Measurements from ENCODE around the gene GUCY1B1.
A peak's percentile ranks its signal among the peaks of the same experiment; 100 is the strongest.

Gene GUCY1B1

GRCh38 chr4:155761047-155761446 lies 2.2 kb downstream of the GUCY1B1 start:
- no peak for DNase-seq (ENCODE audit: low read depth, low spot score)
- H3K27ac ChIP-seq = no peak overlapping the region

- no peak for DNase-seq (ENCODE audit: low read depth, low spot score)
- no peak overlapping the region for H3K27ac ChIP-seq
These were observed 3.1 kb downstream of the GUCY1B1 start for GRCh38 chr4:155761916-155762315.

DNA sequence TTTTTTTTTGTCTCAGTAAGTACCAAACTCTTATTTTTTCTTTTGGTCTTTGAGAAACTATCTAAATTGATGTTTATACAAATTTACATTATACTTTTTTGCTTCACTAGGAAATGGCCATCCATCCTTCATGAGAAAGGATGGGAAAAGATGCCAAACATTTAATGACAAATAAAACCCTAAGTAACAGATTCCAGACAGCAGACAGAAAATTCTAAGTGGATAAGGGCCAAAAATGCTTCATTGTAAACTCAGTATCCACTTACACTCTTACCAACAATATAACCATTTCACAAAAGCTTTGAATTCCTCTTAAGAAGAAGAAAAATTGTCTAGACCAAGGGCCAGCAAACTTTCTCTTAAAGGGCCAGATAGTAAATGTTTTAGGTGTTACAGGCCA lies 3.5 kb downstream of the GUCY1B1 start:
- DNase-seq (ENCODE audit: low read depth, low spot score) = no peak
- no peak overlapping the region for H3K27ac ChIP-seq

DNA sequence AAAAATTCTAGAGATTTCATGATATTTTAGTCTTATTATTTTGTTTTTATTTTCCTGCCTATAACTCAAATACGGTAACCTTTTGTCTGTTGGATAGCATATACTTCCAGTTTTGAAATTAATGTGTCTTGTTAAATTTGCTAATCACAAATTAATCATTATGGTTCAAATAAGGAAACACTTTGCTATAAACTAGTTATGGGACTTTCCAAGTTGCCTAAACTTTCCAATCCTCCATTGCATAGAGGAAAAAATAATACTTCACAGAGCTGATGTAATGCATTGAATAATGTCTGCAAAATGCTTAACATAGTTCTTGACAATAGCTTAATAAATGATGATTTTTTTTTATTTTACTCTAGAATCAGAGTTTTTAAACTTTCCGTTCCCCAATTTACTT lies 4.7 kb downstream of the GUCY1B1 start:
- H3K27ac ChIP-seq = no peak overlapping the region
- DNase-seq (ENCODE audit: low read depth, low spot score) = no peak

DNA sequence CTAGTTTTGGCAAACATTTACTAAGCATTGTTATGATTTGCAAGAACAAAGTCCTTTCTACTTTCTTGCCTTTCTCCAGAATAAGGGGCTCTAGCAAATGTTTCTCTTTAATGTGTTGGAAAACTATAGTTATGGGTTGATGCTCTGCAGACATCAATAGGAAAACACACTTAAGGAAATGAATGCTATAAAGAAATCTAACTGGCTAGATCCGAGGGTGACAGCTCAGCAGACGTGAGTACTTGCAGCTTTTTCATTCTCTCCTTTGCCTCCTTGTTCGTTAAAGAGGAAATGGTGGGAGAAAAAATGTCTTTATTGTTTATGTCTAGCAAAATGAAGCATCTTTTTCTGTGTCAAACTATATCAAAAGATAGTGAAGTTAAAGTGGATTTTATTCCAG lies 6.3 kb downstream of the GUCY1B1 start:
- DNase-seq (ENCODE audit: low read depth, low spot score) = no peak
- H3K27ac ChIP-seq = no peak overlapping the region

- H3K27ac ChIP-seq = no peak overlapping the region
- no peak for DNase-seq (ENCODE audit: low read depth, low spot score)
These were observed 7.8 kb downstream of the GUCY1B1 start for GRCh38 chr4:155766622-155767021.

DNA sequence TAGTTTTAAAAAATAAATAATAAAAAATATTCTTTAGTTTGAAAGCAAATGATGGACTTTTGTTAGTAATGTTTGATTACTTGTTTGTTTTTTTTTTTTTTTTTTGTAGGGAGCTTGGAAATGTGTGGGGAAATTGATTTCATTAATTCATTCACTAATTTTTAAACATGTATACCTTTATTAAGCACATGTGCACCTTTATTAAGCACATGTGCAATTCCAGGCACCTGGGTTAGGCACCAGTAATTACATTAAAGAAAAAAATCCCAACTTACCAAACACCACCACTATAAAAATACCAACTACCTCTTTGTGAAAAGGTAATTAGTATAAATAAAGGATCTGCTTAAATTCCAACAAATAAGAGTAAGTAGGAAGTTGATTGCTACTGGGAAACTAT lies 9.5 kb downstream of the GUCY1B1 start:
- DNase-seq (ENCODE audit: low read depth, low spot score) = no peak
- H3K27ac ChIP-seq = no peak overlapping the region

- H3K27ac ChIP-seq = no peak overlapping the region
- DNase-seq (ENCODE audit: low read depth, low spot score) = no peak
These were observed 10.3 kb downstream of the GUCY1B1 start for GRCh38 chr4:155769090-155769489.

DNA sequence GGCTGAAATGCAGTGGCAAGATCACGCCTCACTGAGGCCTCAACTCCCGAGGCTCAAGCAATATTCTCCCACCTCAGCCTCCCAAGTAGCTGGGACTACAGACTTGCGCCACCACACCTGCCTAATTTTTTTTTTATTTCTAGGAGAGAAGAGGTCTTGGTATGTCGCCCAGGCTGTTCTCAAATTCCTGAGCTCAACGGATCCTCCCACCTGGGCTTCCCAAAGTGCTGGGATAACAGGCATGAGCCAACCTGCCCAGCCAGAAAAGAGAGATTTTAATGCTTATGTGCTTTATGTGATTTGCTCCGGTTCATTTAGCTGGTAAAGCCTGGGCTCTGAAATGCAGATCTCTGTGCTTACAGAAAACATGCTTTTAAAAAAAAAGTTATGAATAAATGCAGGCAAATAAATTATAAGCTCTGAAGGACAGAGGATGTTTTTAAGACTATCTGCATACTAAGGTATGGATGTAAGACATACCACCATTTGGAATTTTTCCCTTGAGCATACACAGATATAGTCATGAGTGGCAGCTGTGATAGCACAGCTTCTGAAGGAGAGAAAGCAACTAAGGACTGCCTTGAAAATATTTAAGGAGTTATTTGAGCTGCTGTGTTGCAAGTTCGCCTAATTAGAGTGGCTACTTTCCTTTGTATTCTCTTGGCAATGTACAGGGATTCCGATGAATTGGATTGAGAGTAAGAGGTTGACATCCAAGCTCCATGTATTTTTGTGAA lies 13.8 kb downstream of the GUCY1B1 start:
- H3K27ac ChIP-seq = no peak overlapping the region
- no peak for DNase-seq (ENCODE audit: low read depth, low spot score)

DNA sequence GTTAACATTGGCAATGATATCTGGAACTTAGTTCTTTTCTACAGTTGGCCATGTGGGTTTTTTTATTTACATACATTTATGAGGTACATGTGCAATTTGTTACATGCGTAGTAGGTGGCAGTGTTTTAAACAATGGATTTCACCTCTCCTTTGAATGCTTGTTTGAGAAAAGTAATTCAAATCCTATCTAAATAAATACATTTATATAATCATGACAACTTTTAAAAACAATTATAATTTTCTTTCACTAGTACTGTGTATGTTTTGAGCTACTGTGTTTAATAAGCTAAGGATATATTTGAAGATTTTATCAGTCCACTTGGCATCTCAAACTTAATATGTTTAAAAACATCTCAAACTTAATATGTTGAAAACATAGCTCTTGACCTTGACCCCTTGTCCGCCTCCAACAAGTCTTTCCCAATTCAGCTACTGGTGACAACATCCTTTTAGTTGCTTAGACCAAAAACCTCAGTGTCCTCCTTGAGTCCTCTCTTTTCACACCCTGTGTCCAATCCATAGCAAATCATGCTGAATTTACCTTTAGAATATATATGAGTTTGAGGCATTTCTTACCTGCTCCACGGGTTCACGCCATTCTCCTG lies 14.5 kb downstream of the GUCY1B1 start:
- no peak overlapping the region for H3K27ac ChIP-seq
- DNase-seq (ENCODE audit: low read depth, low spot score) = no peak

- DNase-seq (ENCODE audit: low read depth, low spot score) = no peak
These were observed 15.2 kb downstream of the GUCY1B1 start for GRCh38 chr4:155774033-155774432.

GRCh38 chr4:155777971-155778735 lies 19.3 kb downstream of the GUCY1B1 start:
- H3K27ac ChIP-seq = no peak overlapping the region
- DNase-seq (ENCODE audit: low read depth, low spot score) = no peak

More at GRCh38 chr4:155774033-155774432, 15.2 kb downstream of the GUCY1B1 start:
- no peak overlapping the region for H3K27ac ChIP-seq

GRCh38 chr4:155780775-155781174 lies 22.0 kb downstream of the GUCY1B1 start:
- DNase-seq (ENCODE audit: low read depth, low spot score) = no peak
- no peak overlapping the region for H3K27ac ChIP-seq

DNA sequence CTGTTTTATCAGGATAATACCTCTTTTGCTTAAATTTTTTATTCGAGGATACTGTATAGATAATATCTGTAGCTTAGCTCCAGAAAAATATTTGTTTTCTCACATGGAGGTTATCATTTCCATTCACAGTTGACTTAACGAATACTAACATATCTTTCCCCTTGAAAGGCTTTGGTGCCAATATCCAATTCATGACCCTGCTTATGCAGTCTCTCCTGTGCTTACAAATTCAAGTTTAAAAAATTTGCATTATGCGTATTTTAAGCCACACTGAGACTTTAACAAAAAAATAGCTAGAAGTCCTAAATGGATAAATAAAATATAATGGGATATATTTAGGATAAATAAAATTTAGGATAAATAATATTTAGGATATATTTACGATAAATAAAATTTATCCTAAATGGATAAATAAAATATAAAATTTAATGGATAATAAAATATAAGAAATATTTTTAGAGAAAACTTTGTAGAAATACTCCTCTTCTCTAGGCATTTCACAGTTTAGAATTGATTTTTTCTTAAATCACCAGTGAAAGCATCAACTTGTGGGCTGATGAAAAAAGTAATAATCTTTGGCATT lies 22.5 kb downstream of the GUCY1B1 start:
- no peak for DNase-seq (ENCODE audit: low read depth, low spot score)
- H3K27ac ChIP-seq = no peak overlapping the region

DNA sequence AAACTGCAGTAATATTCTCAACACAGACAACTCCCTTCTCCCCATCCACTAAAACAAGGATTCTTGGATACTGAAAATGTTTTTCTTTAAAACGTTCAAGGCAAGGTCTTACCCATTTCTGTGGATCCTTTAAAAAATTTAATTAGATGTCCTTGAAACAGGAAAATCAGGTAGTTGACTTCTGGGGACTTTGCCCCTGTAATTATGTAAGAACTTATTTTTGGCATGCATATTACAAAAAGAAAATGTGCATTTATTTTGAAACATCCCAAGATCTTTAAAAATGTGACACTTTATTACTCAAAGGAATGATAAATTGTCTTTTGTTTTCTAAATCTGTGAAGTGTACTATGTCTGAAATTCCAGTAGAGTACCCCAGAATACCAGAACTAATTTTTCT lies 25.8 kb downstream of the GUCY1B1 start:
- H3K27ac ChIP-seq = no peak overlapping the region
- no peak for DNase-seq (ENCODE audit: low read depth, low spot score)

GRCh38 chr4:155785828-155786227 lies 27.0 kb downstream of the GUCY1B1 start:
- H3K27ac ChIP-seq = no peak overlapping the region
- no peak for DNase-seq (ENCODE audit: low read depth, low spot score)

GRCh38 chr4:155787113-155787710 lies 28.4 kb downstream of the GUCY1B1 start:
- no peak overlapping the region for H3K27ac ChIP-seq
- peak; percentile 2 for DNase-seq (ENCODE audit: low read depth, low spot score)

DNA sequence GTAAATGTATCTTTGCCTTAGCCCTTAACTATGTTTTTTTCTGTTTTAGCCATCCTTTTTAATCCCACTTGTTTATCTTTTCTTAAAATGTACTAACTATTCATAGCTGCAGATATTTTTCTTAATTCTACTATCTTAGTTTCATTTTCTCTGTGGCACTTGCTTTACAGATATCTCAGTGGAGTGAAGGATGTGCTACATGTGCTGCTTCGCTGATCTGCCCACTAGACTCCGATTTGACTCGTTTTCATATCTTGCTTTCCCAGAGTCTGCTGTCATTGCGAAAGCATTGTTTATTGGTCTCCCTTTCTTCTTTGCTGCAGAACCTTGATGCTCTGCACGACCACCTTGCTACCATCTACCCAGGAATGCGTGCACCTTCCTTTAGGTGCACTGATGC lies 30.6 kb downstream of the GUCY1B1 start:
- no peak overlapping the region for H3K27ac ChIP-seq
- DNase-seq (ENCODE audit: low read depth, low spot score) = no peak

DNA sequence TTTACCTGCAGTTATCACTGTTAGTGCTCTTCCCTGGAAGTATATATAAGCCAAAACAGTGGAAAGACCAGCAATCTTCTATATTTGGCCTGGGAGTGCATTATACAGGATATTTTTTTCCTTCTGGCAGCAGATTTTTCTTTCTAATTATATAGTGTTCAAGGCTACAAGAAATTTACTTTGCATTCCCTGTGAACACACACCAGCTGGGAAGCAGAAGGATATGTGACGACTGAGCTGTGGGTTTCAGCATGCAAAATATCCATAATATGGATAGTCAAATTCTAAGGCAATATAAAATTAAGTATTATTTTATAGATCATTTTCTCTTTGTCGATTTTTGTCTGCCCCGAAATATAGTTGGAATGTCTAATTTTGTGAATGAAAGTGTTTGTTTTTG lies 31.2 kb downstream of the GUCY1B1 start:
- H3K27ac ChIP-seq = no peak overlapping the region

DNA sequence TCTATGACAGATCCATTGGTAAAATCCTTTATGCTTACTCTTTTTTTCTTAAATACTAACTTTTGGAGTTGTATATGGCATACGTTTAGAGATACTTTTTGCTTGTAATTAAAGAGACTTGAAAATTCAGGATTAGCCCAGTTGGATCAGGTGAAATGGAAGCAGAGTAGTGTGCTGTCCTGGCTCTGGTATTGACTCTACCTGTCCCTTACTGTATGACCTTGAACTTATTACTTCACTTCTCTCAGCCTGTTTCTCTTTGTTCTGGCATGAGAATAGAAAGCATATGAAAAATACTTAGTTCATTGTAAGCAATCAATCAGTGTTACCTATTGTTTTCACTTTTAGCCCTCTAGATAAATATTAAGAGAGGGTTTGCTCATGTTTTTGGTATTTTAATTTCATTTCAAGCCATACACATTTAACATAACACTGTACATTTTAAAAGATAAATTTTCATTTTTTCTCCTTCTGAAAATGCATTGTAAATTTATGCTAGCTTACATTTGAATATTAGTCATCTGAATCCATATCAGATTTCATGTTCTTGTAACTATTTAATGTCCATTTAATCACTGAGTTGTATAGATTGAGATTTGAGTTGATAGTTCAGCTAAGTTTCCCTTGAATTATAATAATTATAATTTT lies 35.9 kb downstream of the GUCY1B1 start:
- DNase-seq (ENCODE audit: low read depth, low spot score) = no peak
- no peak overlapping the region for H3K27ac ChIP-seq

More for the DNA sequence above, 31.2 kb downstream of the GUCY1B1 start:
- no peak for DNase-seq (ENCODE audit: low read depth, low spot score)
